GM12801 (cell line): ENCODE results near the gene TAPBPL.

Experiments
- TF ChIP-seq, protein P1 (sequence below): IDR thresholded peaks from one replicate; pipeline ENCODE4 v1.5.1; 2011; ENCODE audit warnings: control low read depth; ENCODE audit not compliant: insufficient read length; ENCODE audit errors: extremely low read depth

TAPBPL gene, protein sequence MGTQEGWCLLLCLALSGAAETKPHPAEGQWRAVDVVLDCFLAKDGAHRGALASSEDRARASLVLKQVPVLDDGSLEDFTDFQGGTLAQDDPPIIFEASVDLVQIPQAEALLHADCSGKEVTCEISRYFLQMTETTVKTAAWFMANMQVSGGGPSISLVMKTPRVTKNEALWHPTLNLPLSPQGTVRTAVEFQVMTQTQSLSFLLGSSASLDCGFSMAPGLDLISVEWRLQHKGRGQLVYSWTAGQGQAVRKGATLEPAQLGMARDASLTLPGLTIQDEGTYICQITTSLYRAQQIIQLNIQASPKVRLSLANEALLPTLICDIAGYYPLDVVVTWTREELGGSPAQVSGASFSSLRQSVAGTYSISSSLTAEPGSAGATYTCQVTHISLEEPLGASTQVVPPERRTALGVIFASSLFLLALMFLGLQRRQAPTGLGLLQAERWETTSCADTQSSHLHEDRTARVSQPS

DNA sequence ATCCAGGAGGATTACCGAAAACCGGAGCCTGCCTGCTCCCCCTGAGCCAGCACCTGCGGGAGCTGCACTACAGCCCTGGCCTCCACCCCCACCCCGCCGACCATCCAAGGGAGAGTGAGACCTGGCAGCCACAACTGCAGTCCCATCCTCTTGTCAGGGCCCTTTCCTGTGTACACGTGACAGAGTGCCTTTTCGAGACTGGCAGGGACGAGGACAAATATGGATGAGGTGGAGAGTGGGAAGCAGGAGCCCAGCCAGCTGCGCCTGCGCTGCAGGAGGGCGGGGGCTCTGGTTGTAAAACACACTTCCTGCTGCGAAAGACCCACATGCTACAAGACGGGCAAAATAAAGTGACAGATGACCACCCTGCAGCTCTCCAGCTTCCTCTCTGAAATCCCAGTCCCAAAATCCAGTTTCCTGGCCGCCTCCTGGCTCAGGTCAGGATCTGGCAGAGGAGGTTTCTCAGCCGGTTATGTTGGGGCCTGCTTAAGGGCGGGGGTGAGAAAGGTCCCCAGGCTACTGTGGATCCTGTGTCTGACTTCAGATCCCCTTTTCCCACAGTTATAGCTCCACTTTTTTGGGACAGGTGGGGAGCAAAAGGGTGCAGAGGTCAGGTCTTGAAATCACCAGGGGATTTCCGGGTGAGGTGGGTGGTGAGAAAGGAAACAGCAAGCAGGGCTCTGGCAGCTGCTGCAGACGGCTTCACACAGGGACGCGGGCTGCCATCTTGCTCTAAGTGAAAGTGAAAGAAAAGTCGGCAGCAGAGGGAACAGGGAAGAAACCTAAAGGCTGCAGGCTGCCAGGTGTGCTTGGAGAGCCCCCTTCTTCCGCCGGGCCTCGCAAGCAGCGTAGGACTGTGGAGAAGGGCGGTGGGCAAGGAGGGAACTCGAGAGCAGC lies at the start of gene TAPBPL:
Gene TAPBPL (plus strand): TSS at position 695 of the 897 bp plus-strand sequence. CDS start 207 bp downstream, outside the sequence.
- TF ChIP-seq, protein P1, sequence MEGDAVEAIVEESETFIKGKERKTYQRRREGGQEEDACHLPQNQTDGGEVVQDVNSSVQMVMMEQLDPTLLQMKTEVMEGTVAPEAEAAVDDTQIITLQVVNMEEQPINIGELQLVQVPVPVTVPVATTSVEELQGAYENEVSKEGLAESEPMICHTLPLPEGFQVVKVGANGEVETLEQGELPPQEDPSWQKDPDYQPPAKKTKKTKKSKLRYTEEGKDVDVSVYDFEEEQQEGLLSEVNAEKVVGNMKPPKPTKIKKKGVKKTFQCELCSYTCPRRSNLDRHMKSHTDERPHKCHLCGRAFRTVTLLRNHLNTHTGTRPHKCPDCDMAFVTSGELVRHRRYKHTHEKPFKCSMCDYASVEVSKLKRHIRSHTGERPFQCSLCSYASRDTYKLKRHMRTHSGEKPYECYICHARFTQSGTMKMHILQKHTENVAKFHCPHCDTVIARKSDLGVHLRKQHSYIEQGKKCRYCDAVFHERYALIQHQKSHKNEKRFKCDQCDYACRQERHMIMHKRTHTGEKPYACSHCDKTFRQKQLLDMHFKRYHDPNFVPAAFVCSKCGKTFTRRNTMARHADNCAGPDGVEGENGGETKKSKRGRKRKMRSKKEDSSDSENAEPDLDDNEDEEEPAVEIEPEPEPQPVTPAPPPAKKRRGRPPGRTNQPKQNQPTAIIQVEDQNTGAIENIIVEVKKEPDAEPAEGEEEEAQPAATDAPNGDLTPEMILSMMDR, result no peak

DNA sequence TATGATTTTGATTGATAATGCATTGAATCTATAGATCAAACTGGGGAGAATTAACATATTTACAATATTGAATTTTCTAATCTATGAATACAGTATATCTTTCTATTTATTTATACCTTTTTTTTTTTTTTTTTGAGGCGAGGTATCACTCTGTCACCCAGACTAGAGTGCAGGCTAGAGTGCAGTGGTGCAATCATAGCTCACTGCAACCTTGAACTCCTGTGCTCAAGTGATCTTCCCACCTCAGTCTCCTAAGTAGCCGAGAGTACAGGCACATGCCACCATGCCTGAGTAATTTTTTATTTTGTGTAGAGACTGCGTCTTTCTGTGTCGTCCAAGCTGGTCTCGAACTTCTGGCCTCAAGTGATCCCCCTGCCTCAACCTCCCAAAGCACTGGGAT lies 47.5 kb upstream of the TAPBPL start:
- TF ChIP-seq, protein P1, result no peak

DNA sequence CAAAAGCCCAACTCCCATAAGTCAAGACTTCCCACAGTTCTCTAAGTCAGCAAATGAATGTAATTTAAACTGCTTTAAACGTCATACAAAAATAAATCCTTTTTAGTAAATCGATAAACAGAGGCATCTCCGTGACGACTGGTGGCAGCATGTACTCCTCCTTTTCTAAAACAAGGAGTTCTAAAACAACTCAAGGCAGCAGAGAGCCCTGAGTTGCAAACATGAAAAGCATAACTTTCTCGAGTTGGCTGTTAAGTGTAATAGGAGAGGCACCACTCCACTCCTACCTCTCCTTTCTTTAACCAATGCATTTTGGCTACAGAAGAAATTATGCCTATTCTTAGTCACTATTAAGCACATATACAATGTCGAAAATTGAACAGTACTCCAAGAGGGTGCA lies 45.9 kb upstream of the TAPBPL start:
- TF ChIP-seq, protein P1, result no peak

DNA sequence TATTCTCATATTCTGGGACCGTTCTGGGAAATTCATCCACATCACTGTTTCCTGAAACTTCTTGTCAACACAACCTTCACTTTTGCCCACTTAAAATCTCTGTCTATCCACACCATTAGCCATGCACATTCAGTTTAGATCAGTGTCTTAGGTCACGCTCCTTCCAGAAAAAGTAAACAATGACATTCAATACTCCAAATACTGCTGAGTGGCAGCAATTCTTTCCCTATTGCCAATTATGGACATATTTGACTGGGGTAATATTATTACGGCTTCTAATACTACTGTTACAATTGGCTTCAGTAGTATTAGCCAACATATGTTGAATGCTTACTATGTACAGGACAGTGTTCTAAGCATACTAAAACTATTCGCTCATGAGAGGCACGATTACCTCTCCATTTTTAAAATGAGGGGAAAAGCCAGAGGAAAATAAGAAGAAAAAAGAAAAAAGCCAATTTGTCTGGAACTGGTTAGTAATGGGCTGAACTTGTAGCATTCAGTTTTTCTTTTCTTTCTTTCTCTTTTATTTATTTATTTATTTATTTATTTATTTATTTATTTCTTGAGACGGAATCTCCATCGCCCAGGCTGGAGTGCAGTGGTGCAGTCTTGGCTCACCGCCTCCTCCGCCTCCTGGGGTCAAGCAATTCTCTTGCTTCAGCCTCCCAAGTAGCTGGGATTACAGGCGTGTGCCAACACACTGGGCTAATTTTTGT lies 44.4 kb upstream of the TAPBPL start:
- TF ChIP-seq, protein P1, result no peak

DNA sequence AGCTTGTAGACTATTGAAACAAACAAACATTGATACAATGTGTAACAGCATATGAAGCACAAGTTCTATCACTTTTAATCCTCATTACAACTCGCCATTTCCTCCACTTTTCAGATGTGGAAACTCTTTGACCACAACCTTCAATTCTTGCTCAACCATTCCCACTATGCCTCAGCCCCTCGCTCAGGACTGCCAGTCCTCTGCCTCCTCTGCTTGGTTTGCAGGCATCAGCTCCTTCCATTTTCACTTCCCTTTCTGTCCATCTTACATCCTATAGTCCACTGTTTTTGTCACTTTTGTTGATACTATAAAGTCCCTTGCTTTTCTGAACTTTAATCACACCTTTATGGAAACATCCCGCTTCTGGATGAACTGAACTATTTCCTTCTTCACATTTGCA lies 35.2 kb upstream of the TAPBPL start:
- TF ChIP-seq, protein P1, result no peak

DNA sequence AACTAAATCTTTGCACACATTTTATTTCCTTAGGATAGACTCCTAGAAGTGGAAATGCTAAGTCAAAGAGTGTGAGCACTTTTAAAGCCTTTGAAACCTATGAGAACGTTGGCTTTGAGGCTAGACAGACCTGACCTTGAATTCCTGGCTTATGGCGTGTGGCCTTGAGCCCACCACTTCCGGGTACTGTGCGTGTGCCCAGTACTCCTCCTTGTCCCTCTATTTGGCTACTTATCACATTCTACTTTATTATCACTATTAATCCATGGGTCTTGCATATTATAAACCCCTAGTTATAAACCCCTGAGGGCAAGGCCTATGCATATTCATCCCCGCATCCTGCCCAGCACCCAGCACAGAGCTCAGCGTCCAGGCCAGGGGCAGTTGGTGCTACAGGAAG lies 33.0 kb upstream of the TAPBPL start:
- TF ChIP-seq, protein P1, result no peak

DNA sequence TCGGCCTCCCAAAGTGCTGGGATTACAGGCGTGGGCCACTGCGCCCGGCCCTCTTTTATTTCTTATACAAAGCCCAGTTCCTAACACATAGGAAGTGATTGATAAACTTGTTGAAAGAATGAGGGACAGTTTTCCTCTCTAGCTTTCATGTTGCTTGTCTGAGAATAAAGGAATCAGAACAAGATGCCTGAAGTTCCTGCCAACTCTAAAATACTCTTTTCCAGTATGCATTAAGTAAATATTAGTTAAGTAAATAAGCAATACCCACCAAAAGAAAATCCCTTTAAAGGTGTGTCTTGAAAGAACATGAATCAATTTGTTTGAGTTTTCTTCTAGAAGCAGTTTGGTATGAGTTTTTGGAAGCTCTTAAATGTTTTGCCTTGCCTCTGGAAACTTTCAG lies 31.5 kb upstream of the TAPBPL start:
- TF ChIP-seq, protein P1, result no peak
